HepG2 (cell line): ENCODE measurements around the gene PDXDC1.
"Not testable (repeated sequence)": the region's sequence is repeated elsewhere in the genome, so short reads cannot be mapped to it uniquely, and the experiment has no call there.

Experiments used
- BRCA1 ChIP-seq: sonication (generic); formaldehyde crosslinking; IDR thresholded peaks from 2 replicates; pipeline ENCODE4 v1.4.0; 2020; ENCODE audit warnings: missing genetic modification reagents
- CEBPB ChIP-seq: IDR thresholded peaks from 2 replicates; pipeline ENCODE4 v1.6.1; 2011; ENCODE audit warnings: low read depth, low read length, improper control_type of control experiment, borderline replicate concordance
- EP300 ChIP-seq, 3 experiments: sonication (generic) in 1 of 3; formaldehyde crosslinking in 1 of 3; IDR thresholded peaks; 2 replicates each; pipeline versions ENCODE4 v1.5.1 to v1.6.1; 2011 to 2020; ENCODE audit warnings: low read depth in 2 of 3, low read length in 2 of 3, borderline replicate concordance in 1 of 3, improper control_type of control experiment in 1 of 3, mild to moderate bottlenecking in 1 of 3, missing genetic modification reagents in 1 of 3, moderate library complexity in 1 of 3
- ERF ChIP-seq: IDR thresholded peaks from 2 replicates; pipeline ENCODE4 v1.6.1; 2018; ENCODE audit warnings: missing biosample characterization, missing genetic modification reagents
- FOSL2 ChIP-seq: sonication (generic); formaldehyde crosslinking; IDR thresholded peaks from 2 replicates; pipeline ENCODE4 v1.4.0; 2020; ENCODE audit warnings: missing genetic modification reagents
- ZMYM3 ChIP-seq: sonication (generic); formaldehyde crosslinking; IDR thresholded peaks from 2 replicates; pipeline ENCODE4 v1.5.1; 2020; ENCODE audit warnings: mild to moderate bottlenecking, missing genetic modification reagents
- ZNF451 ChIP-seq: sonication (generic); formaldehyde crosslinking; IDR thresholded peaks from 2 replicates; pipeline ENCODE4 v1.5.0; 2020; ENCODE audit warnings: mild to moderate bottlenecking, missing genetic modification reagents
- TF ChIP-seq, protein P1 (sequence below): conservative IDR thresholded peaks from 2 replicates; pipeline ENCODE4 v1.6.1; 2018; ENCODE audit warnings: missing genetic modification reagents
- TF ChIP-seq, protein P2 (sequence below): sonication (generic); formaldehyde crosslinking; IDR thresholded peaks from 2 replicates; pipeline ENCODE4 v1.5.1; 2020; ENCODE audit warnings: missing genetic modification reagents, mild to moderate bottlenecking, borderline replicate concordance
- TF ChIP-seq, protein P3 (sequence below): sonication (generic); formaldehyde crosslinking; IDR thresholded peaks from 2 replicates; pipeline ENCODE4 v1.5.0; 2020; ENCODE audit warnings: mild to moderate bottlenecking, missing genetic modification reagents, moderate library complexity

DNA sequence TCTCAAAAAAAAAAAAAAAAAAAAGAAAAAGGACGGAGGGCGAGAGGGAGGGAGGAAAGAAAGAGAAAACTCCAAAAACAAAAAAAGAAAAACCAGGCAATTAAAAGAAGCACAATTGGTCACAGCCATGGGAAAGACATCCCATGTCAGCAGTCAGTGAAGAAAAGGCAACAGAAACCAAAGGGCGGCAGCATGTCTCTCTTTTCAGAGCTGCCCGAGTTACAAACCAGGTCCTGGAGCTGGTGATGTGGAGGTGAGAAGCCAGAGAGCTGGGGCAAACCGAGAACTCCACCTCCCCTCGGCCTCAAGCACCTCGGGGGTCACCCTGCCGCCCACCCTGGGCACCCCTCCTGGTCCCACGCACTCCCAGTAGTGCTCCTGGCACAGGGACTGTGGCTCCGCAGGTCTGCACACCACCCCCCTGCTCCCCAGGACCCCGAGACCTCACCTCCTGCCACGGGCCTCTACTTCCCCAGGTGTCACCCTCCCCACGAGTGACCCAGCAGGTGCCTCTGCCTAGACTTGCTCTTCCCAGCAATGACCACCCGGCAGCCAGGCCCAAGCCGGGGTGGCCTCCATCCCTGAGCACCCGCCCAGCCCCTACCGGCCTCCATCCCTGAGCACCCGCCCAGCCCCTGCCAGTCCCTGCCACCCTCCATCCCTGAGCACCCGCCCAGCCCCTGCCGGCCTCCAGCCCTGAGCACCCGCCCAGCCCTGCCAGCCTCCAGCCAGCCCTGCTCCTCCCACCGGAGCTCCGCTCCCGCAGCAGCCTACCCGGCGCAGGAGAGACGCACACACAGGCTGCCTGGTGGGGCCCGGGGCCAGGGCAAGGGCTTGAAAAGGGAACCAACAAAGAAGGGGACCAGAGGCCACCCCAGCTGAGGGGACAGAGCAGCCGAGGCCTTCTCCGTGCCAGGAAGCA lies 165.9 kb downstream of the PDXDC1 start:
- TF ChIP-seq FOSL2; ZNF451 (CRISPR knock-in tag); CEBPB; BRCA1; ZMYM3 (CRISPR knock-in tag); EP300 (IDR thresholded peaks at IDR 0.05; ENCODE audit: low read depth in 2 of 2, low read length in 2 of 2); EP300 (CRISPR knock-in tag; IDR thresholded peaks at IDR 0.05; ENCODE audit: borderline replicate concordance); ERF (CRISPR knock-in tag): not testable (repeated sequence)
- TF ChIP-seq, protein P1, sequence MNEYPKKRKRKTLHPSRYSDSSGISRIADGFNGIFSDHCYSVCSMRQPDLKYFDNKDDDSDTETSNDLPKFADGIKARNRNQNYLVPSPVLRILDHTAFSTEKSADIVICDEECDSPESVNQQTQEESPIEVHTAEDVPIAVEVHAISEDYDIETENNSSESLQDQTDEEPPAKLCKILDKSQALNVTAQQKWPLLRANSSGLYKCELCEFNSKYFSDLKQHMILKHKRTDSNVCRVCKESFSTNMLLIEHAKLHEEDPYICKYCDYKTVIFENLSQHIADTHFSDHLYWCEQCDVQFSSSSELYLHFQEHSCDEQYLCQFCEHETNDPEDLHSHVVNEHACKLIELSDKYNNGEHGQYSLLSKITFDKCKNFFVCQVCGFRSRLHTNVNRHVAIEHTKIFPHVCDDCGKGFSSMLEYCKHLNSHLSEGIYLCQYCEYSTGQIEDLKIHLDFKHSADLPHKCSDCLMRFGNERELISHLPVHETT (CRISPR knock-in tag), result not testable (repeated sequence)
- TF ChIP-seq, protein P2, sequence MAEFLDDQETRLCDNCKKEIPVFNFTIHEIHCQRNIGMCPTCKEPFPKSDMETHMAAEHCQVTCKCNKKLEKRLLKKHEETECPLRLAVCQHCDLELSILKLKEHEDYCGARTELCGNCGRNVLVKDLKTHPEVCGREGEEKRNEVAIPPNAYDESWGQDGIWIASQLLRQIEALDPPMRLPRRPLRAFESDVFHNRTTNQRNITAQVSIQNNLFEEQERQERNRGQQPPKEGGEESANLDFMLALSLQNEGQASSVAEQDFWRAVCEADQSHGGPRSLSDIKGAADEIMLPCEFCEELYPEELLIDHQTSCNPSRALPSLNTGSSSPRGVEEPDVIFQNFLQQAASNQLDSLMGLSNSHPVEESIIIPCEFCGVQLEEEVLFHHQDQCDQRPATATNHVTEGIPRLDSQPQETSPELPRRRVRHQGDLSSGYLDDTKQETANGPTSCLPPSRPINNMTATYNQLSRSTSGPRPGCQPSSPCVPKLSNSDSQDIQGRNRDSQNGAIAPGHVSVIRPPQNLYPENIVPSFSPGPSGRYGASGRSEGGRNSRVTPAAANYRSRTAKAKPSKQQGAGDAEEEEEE (CRISPR knock-in tag), result not testable (repeated sequence)
- TF ChIP-seq, protein P3, sequence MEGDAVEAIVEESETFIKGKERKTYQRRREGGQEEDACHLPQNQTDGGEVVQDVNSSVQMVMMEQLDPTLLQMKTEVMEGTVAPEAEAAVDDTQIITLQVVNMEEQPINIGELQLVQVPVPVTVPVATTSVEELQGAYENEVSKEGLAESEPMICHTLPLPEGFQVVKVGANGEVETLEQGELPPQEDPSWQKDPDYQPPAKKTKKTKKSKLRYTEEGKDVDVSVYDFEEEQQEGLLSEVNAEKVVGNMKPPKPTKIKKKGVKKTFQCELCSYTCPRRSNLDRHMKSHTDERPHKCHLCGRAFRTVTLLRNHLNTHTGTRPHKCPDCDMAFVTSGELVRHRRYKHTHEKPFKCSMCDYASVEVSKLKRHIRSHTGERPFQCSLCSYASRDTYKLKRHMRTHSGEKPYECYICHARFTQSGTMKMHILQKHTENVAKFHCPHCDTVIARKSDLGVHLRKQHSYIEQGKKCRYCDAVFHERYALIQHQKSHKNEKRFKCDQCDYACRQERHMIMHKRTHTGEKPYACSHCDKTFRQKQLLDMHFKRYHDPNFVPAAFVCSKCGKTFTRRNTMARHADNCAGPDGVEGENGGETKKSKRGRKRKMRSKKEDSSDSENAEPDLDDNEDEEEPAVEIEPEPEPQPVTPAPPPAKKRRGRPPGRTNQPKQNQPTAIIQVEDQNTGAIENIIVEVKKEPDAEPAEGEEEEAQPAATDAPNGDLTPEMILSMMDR, result not testable (repeated sequence)
